ENCODE data around the gene FHL2.

FHL2 gene

DNA sequence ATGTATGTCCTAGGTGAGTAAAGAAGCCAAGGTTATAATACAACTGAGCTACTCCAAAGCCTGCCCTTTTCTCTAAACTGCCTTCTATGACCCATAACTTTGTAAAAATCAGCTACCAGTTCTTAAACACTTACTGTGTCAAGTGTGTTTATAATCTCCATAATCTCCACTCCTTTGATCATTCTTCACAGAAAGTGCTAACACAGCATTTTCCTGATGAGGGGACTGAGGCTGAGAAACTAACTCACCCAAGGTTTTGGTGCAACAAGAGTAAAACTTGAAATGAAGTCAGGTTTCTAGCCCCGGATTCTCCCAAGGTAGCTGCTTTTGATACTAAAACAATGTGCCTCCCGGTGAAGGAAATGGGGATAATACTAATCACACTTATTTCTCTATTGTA, 63.4 kb downstream of the FHL2 start:
- H3K4me3 ChIP-seq (replicated peaks; ENCODE audit: low read depth, low read length) = no peak overlapping the region
- TF ChIP-seq, protein P1, sequence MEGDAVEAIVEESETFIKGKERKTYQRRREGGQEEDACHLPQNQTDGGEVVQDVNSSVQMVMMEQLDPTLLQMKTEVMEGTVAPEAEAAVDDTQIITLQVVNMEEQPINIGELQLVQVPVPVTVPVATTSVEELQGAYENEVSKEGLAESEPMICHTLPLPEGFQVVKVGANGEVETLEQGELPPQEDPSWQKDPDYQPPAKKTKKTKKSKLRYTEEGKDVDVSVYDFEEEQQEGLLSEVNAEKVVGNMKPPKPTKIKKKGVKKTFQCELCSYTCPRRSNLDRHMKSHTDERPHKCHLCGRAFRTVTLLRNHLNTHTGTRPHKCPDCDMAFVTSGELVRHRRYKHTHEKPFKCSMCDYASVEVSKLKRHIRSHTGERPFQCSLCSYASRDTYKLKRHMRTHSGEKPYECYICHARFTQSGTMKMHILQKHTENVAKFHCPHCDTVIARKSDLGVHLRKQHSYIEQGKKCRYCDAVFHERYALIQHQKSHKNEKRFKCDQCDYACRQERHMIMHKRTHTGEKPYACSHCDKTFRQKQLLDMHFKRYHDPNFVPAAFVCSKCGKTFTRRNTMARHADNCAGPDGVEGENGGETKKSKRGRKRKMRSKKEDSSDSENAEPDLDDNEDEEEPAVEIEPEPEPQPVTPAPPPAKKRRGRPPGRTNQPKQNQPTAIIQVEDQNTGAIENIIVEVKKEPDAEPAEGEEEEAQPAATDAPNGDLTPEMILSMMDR (IDR thresholded peaks at IDR 0.05; ENCODE audit: insufficient read depth, low read length, poor library complexity, severe bottlenecking) = no peak
- H3K27me3 ChIP-seq (replicated peaks; ENCODE audit: control insufficient read depth, insufficient read depth, low read length) = no peaks in the 10 kb centered on the region
- H3K36me3 ChIP-seq (ENCODE audit: control insufficient read depth, insufficient read depth, low read length) = no peaks in the 10 kb centered on the region; the same call in 1 of the 2 replicates
- no peak for DNase-seq (ENCODE audit: extremely low read depth, insufficient read length)

DNA sequence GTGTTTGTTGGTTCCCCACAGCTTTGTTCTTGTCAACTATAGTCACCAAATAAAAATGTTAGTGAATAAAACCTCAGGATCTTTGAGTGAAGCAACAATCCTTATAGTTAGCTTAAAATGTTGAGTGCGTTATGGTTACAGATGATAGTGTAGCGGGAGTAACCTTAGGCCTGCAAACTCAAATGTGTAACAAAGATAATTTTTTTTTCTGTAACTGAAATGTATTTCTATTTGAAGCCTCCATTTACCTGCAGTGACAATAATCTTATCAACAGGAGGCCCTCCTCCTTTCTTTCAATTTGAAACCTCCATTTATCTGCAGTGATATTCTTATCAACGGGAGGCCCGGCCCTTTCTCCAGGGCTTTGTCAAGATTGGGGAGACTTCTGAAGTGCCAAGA, 64.6 kb downstream of the FHL2 start:
- Histone ChIP-seq H3K36me3 (ENCODE audit: control insufficient read depth, insufficient read depth, low read length) (no peaks in the 10 kb centered on the region; the same call in 1 of the 2 replicates), H3K27me3 (replicated peaks; ENCODE audit: control insufficient read depth, insufficient read depth, low read length) (no peaks in the 10 kb centered on the region), H3K4me3 (replicated peaks; ENCODE audit: low read depth, low read length) (no peak overlapping the region)
- no peak for DNase-seq (ENCODE audit: extremely low read depth, insufficient read length)
- TF ChIP-seq, protein P1 (IDR thresholded peaks at IDR 0.05; ENCODE audit: insufficient read depth, low read length, poor library complexity, severe bottlenecking) = no peak

DNA sequence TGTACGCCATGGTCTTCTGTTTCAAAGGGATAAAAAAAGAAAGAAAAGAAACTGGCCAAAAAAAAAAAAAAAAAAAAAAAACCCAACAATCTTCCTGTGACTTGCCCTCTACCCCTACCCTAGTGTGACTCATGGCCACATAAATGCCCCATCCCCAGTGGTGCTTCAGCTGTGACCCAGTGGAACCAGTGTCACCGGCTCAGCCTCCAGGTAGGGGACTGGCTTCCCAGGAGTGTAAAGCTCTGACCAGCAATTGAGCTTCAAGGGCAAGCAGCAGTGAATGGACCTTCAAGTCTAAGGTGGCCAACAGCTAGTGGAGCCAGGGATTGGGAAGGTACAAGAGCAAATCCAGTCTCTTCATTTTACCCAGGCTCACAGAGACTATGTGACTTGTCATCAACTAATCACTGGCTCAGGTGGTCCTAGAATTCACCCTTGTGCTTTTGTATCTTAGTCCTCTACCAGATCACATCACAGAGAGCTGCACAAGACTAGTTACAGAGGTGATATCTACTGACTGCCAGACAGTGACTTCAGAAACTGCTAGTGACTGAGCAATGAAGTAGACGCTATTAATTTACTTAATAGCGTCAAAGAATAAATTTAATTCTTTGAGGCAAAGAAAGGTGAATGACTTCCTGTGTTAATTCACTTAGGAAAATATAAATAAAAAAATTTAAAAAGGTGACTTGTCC, 68.0 kb downstream of the FHL2 start:
- no peak overlapping the region; the same call in 1 of the 2 replicates for H3K4me3 ChIP-seq (replicated peaks; ENCODE audit: low read depth, low read length)
- TF ChIP-seq, protein P1 (IDR thresholded peaks at IDR 0.05; ENCODE audit: insufficient read depth, low read length, poor library complexity, severe bottlenecking) = no peak
- no peaks in the 10 kb centered on the region for H3K27me3 ChIP-seq (replicated peaks; ENCODE audit: control insufficient read depth, insufficient read depth, low read length)
- H3K36me3 ChIP-seq (ENCODE audit: control insufficient read depth, insufficient read depth, low read length) = no peaks in the 10 kb centered on the region; the same call in 1 of the 2 replicates
- DNase-seq (ENCODE audit: extremely low read depth, insufficient read length) = no peak

DNA sequence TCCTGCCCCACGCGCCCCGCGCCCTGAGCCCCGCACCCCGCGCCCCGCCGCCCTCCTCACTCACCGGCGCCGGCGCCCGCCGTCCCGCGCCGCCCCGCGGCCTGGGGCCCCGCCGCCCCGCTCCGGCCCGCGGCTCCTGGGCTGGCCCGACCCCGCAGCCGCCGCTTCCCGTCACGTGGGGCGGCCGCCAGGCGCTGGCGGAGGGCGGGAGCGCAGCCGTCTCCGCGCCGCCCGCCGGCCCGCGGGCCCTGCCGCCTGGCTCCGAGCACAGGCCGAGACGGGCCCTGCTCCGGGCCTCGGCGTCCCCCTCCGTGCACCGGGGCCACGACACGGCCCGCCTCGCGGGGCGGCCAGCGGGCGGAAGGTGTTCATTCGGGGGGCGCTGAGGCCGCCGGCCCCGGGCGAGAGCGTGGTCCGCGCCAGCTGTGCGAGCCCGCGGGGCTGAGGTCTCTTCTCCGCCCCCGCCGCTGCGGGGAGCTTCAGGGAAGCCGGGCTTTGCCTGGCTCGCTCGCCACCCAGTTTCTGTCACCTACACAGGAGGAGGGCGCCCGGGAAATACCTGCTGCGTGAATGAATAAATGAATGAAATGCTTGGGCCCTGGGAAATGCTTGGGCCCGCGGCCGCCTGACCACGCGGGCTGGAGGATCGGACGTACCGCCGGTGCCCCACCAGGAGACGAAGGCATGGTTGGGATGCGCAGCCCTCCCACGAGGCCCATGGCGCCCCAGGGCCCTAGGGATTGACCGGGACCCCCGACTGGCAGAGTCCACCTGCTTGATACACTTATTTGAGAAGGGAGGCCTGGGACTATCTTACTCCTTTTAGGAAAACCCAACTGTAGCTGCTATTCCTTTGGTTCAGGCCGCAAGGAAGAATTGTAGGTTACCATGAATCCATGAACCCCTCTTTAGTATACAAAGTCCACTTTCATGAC, 69.0 kb downstream of the FHL2 start, which contains the start of gene TGFBRAP1:
Gene TGFBRAP1, minus strand, starts transcription at position 175 of the 935 bp plus-strand sequence. CDS start 21,434 bp downstream, outside the sequence.
- TF ChIP-seq, protein P1 (IDR thresholded peaks at IDR 0.05; ENCODE audit: insufficient read depth, low read length, poor library complexity, severe bottlenecking) = no peak
- Histone ChIP-seq H3K27me3 (replicated peaks; ENCODE audit: control insufficient read depth, insufficient read depth, low read length) (no peaks in the 10 kb centered on the region), H3K4me3 (replicated peaks; ENCODE audit: low read depth, low read length) (peak within 1 kb of the TSS; percentile 88), H3K36me3 (ENCODE audit: control insufficient read depth, insufficient read depth, low read length) (no peaks in the 10 kb centered on the region; the same call in 1 of the 2 replicates)
- DNase-seq (ENCODE audit: extremely low read depth, insufficient read length) = peak; percentile 80

DNA sequence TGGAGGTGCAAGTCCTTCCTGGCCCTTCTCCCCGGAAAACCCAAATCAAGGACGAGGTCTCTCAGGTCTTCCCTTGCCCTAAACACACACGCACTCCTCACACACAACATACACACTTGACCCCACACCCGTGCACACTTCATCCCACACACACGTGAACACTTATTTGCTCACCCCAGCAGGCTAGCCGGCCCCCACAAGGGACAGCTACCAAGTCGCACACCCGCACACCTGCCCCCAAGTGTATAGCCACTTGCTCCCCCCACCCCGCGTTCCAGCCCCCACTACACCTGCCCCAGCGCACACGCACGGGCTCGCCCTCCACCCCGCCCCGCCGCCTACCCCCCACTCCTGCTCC, 69.7 kb downstream of the FHL2 start:
- Histone ChIP-seq H3K4me3 (replicated peaks; ENCODE audit: low read depth, low read length) (peak overlapping the region; percentile 88), H3K27me3 (replicated peaks; ENCODE audit: control insufficient read depth, insufficient read depth, low read length) (no peaks in the 10 kb centered on the region)

More for the DNA sequence above, 69.7 kb downstream of the FHL2 start:
- no peak for DNase-seq (ENCODE audit: extremely low read depth, insufficient read length)
- H3K36me3 ChIP-seq (ENCODE audit: control insufficient read depth, insufficient read depth, low read length) = no peaks in the 10 kb centered on the region
- TF ChIP-seq, protein P1 (IDR thresholded peaks at IDR 0.05; ENCODE audit: insufficient read depth, low read length, poor library complexity, severe bottlenecking) = no peak
